Suprapubic skin (tissue), 4 donors: ENCODE measurements around the gene FUT4. TPM values are rescaled to one million over a fixed set of nuclear protein-coding genes. Genes with fewer than 3 reads are reported as not detected.

Experiments used
- DNase-seq, 2 donors: peaks; one replicate each; pipeline ENCODE4 v3.0.0-alpha.2; 2019; ENCODE audit warnings: low spot score in 2 of 2
- H3K27ac ChIP-seq: fragments of 200-600 bp; sonication (generic); one replicate; pipeline ENCODE4 v1.5.1; 2019
- H3K27me3 ChIP-seq: fragments of 200-600 bp; sonication (generic); one replicate; pipeline ENCODE4 v1.5.1; 2019
- H3K36me3 ChIP-seq: fragments of 200-600 bp; sonication (generic); one replicate; pipeline ENCODE4 v1.5.1; 2019
- H3K4me1 ChIP-seq: fragments of 200-600 bp; sonication (generic); one replicate; pipeline ENCODE4 v1.5.1; 2019
- H3K4me3 ChIP-seq: fragments of 200-600 bp; sonication (generic); one replicate; pipeline ENCODE4 v1.5.1; 2019; ENCODE audit warnings: mild to moderate bottlenecking
- H3K9me3 ChIP-seq: fragments of 200-600 bp; sonication (generic); one replicate; pipeline ENCODE4 v1.5.1; 2019
- EP300 ChIP-seq: sonication (generic); formaldehyde crosslinking; IDR thresholded peaks from one replicate; pipeline ENCODE4 v1.6.1; 2017; ENCODE audit warnings: antibody characterized with exemption
- POLR2A ChIP-seq, 2 donors: fragments of 450-650 bp; IDR thresholded peaks; one replicate each; pipeline ENCODE4 v1.6.1; 2017; ENCODE audit warnings: antibody characterized with exemption in 2 of 2, mild to moderate bottlenecking in 2 of 2, moderate library complexity in 2 of 2
- POLR2AphosphoS5 ChIP-seq, 3 donors: sonication (generic); formaldehyde crosslinking; IDR thresholded peaks; one replicate each; pipeline ENCODE4 v1.6.1; 2017; ENCODE audit warnings: antibody characterized with exemption in 3 of 3
- WGBS: methylation state at CpG from one replicate; pipeline ENCODE4 v1.1.5; 2018; 5-methylcytosine and 5-hydroxymethylcytosine counted together
- total RNA-seq, 4 donors: library from RNA; depleted of rRNA; stranded (reverse); fragments of >200 nt; gene quantifications; one replicate each; pipeline ENCODE4 v1.1.0, GENCODE V29; 2016
- TF ChIP-seq, protein P1 (sequence below), 2 donors: fragments of 200-600 bp in 1 of 2; fragments of 450-650 bp in 1 of 2; sonication (generic) in 1 of 2; IDR thresholded peaks; one replicate each; pipeline ENCODE4 v1.5.1; 2016 to 2019; ENCODE audit warnings: antibody characterized with exemption in 2 of 2, mild to moderate bottlenecking in 1 of 2, moderate library complexity in 1 of 2

The FUT4 gene
- total RNA-seq, 4 donors from 2014 or later: 1.6 to 3.5 (median 2.8) TPM

DNA sequence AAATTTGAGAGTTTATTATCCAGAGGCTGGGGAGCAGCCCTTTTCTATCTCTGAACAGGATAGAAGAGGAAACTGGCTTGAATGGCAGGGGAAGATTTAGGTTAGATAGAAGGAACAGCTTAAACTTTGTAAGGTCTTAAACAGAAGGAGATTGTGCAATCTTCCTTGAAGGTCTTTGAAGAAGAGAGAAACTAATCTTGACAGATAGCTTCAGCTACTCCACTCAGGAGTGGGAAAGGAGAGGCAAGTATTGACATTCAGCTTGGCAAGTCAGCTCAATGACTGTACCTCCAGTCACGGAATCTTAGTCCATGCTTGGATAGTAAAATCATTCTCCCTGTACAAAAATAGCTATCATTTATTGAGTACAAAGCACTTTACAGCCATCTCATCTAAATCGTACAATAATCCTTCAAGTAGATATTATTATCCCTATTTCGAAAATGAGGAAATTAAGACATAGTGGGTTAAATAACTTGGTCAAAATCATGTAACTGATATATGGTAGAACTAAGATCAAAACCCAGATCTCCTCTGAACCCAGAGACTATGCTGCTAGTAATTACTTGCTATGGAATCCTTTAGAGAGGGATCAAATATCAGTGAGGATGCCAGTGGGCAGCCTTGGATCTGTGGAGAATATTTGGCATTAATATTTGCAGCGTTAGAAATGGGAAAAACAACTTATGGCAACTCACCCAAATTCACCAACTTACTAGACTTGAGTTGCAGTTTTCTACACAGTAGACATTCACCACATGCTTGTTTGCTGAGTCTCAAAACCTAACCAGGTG is 16.9 kb upstream of the FUT4 start:
- TF ChIP-seq POLR2A (IDR thresholded peaks at IDR 0.05) (no peak), POLR2AphosphoS5 (IDR thresholded peaks at IDR 0.05) (no peak), EP300 (no peak)
- TF ChIP-seq, protein P1, sequence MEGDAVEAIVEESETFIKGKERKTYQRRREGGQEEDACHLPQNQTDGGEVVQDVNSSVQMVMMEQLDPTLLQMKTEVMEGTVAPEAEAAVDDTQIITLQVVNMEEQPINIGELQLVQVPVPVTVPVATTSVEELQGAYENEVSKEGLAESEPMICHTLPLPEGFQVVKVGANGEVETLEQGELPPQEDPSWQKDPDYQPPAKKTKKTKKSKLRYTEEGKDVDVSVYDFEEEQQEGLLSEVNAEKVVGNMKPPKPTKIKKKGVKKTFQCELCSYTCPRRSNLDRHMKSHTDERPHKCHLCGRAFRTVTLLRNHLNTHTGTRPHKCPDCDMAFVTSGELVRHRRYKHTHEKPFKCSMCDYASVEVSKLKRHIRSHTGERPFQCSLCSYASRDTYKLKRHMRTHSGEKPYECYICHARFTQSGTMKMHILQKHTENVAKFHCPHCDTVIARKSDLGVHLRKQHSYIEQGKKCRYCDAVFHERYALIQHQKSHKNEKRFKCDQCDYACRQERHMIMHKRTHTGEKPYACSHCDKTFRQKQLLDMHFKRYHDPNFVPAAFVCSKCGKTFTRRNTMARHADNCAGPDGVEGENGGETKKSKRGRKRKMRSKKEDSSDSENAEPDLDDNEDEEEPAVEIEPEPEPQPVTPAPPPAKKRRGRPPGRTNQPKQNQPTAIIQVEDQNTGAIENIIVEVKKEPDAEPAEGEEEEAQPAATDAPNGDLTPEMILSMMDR (IDR thresholded peaks at IDR 0.05): no peak
- H3K4me1 ChIP-seq: peaks cover 11% of the 10 kb centered on the region
- no peak overlapping the region for H3K27ac ChIP-seq
- no peak for DNase-seq
- no peaks in the 10 kb centered on the region for H3K36me3 ChIP-seq
- no peaks in the 10 kb centered on the region for H3K9me3 ChIP-seq
- no peak overlapping the region for H3K4me3 ChIP-seq
- 42% methylated on average over 4 of the region's 4 CpGs for WGBS
- no peaks in the 10 kb centered on the region for H3K27me3 ChIP-seq

GRCh38 chr11:94528551-94528950 is 15.2 kb upstream of the FUT4 start:
- Histone ChIP-seq H3K27me3 (no peaks in the 10 kb centered on the region), H3K27ac (no peak overlapping the region), H3K9me3 (no peaks in the 10 kb centered on the region), H3K4me1 (peaks cover 11% of the 10 kb centered on the region), H3K36me3 (no peaks in the 10 kb centered on the region), H3K4me3 (no peak overlapping the region)
- DNase-seq: no peak
- TF ChIP-seq POLR2A (IDR thresholded peaks at IDR 0.05): no peak
- no peak for TF ChIP-seq POLR2AphosphoS5 (IDR thresholded peaks at IDR 0.05)
- TF ChIP-seq, protein P1 (IDR thresholded peaks at IDR 0.05): no peak
- TF ChIP-seq EP300: no peak

- Histone ChIP-seq H3K27ac (no peak overlapping the region), H3K9me3 (no peaks in the 10 kb centered on the region), H3K27me3 (no peaks in the 10 kb centered on the region), H3K36me3 (no peaks in the 10 kb centered on the region), H3K4me3 (no peak overlapping the region), H3K4me1 (peaks cover 10% of the 10 kb centered on the region)
- TF ChIP-seq, protein P1 (IDR thresholded peaks at IDR 0.05): no peak
- no peak for TF ChIP-seq POLR2AphosphoS5 (IDR thresholded peaks at IDR 0.05)
- TF ChIP-seq POLR2A (IDR thresholded peaks at IDR 0.05): no peak
- no peak for TF ChIP-seq EP300
- no peak for DNase-seq
- 95% methylated on average over 3 of the region's 3 CpGs for WGBS
Observed at GRCh38 chr11:94532211-94532610, 11.5 kb upstream of the FUT4 start.

- Histone ChIP-seq H3K4me3 (no peak overlapping the region), H3K9me3 (no peaks in the 10 kb centered on the region), H3K27ac (peak overlapping the region; percentile 15), H3K36me3 (no peaks in the 10 kb centered on the region), H3K27me3 (no peaks in the 10 kb centered on the region), H3K4me1 (peaks cover 14% of the 10 kb centered on the region)
- WGBS: 76% methylated on average over 1 of the region's 1 CpG
- no peak for DNase-seq
- TF ChIP-seq, protein P1 (IDR thresholded peaks at IDR 0.05): no peak
- TF ChIP-seq POLR2A (IDR thresholded peaks at IDR 0.05) (no peak), EP300 (no peak), POLR2AphosphoS5 (IDR thresholded peaks at IDR 0.05) (no peak)
Observed at GRCh38 chr11:94533206-94533605, 10.5 kb upstream of the FUT4 start.

DNA sequence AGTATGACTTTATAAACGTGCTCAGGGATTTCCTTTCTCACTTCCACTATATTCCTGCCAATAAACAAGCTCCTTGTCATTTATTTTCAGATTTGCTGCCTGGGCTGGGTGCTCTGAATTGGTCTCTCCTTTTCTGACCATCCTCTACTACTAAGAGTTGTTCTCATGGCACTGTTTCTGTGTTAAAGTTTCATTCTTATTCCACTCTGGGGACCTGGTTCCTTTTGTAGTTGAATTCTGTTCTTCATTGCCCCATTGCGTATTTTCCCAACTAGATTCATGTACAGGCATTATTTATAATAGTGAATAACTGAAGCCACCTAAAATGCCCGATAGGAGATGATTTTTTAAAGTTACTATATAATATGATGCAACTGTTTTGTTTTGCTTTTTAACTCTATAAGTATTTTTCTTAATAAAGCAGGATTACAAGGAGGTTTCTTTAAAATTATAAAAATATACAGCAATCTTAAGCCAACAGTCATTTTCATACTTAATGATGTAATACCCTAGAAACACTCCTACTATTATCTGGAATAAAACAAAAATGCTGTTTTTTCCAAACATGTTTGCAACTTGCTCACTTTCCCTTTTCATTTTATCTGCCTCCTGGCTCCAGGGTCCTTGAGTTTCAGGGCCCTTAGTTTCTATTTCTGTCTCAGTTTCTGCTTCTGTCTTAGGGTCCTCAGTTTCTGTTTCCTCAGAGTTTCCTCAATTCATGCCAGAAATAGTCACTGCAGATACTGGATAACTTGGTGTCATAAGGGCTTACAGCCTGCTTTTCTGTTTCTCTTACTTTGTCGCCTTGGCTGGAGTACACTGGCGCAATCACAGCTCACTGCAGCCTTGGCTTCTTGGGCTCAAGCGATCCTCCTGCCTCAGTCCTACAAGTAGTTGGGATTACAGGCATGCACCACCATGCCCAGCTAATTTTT is 9.8 kb upstream of the FUT4 start:
- Histone ChIP-seq H3K27ac (peak overlapping the region; percentile 15), H3K4me1 (peaks cover 14% of the 10 kb centered on the region), H3K27me3 (no peaks in the 10 kb centered on the region), H3K36me3 (no peaks in the 10 kb centered on the region), H3K9me3 (no peaks in the 10 kb centered on the region), H3K4me3 (no peak overlapping the region)
- TF ChIP-seq POLR2A (IDR thresholded peaks at IDR 0.05) (no peak), EP300 (no peak), POLR2AphosphoS5 (IDR thresholded peaks at IDR 0.05) (no peak)
- TF ChIP-seq, protein P1 (IDR thresholded peaks at IDR 0.05): no peak
- 66% methylated on average over 6 of the region's 6 CpGs for WGBS
- no peak for DNase-seq
